GM06990 (cell line): ENCODE measurements around the gene SERPINA7.
"Not testable (repeated sequence)": the region's sequence is repeated elsewhere in the genome, so short reads cannot be mapped to it uniquely, and the experiment has no call there.

Experiments
- DNase-seq: peaks from one replicate; pipeline ENCODE4 v3.0.0-alpha.2; 2011; ENCODE audit not compliant: insufficient read length; ENCODE audit errors: extremely low read depth
- H3K27me3 ChIP-seq: replicated peaks from 2 replicates; pipeline ENCODE4 v1.6.0; 2011; ENCODE audit warnings: low read length; ENCODE audit not compliant: control insufficient read depth, insufficient read depth
- H3K36me3 ChIP-seq: 2 replicates; pipeline ENCODE4 v1.5.1; 2011; ENCODE audit warnings: low read length; ENCODE audit not compliant: control insufficient read depth, insufficient read depth
- H3K4me3 ChIP-seq: replicated peaks from 2 replicates; pipeline ENCODE4 v1.5.1; 2011; ENCODE audit warnings: low read depth, mild to moderate bottlenecking, control low read depth, low read length
- TF ChIP-seq, protein P1 (sequence below): IDR thresholded peaks from 2 replicates; pipeline ENCODE4 v1.5.1; 2011; ENCODE audit warnings: low read length, control low read depth, mild to moderate bottlenecking, inconsistent platforms; ENCODE audit not compliant: insufficient read depth, poor library complexity, severe bottlenecking

Gene SERPINA7

DNA sequence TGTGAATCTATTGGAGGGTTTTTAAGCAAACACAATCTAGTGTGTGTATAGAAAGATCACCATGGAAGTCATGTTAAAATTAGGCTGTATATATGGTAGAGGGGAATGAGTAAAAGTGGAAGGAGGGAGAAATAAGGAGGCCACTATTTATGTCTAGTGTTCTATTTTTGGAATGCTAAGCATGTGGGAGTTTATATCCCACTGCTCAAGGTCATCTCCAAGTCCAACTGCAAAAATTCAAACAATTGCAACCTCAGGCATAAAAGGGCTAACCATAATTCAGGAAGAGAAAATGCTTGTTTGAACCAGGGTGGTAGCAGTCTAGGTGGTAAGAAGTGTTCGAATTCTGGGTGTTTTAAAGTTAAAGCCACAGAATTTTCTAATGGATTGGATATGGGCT is 39.2 kb downstream of the SERPINA7 start:
- H3K4me3 ChIP-seq: no peak overlapping the region
- H3K27me3 ChIP-seq: no peaks in the 10 kb centered on the region
- no peaks in the 10 kb centered on the region for H3K36me3 ChIP-seq
- no peak for DNase-seq
- TF ChIP-seq, protein P1, sequence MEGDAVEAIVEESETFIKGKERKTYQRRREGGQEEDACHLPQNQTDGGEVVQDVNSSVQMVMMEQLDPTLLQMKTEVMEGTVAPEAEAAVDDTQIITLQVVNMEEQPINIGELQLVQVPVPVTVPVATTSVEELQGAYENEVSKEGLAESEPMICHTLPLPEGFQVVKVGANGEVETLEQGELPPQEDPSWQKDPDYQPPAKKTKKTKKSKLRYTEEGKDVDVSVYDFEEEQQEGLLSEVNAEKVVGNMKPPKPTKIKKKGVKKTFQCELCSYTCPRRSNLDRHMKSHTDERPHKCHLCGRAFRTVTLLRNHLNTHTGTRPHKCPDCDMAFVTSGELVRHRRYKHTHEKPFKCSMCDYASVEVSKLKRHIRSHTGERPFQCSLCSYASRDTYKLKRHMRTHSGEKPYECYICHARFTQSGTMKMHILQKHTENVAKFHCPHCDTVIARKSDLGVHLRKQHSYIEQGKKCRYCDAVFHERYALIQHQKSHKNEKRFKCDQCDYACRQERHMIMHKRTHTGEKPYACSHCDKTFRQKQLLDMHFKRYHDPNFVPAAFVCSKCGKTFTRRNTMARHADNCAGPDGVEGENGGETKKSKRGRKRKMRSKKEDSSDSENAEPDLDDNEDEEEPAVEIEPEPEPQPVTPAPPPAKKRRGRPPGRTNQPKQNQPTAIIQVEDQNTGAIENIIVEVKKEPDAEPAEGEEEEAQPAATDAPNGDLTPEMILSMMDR: no peak

DNA sequence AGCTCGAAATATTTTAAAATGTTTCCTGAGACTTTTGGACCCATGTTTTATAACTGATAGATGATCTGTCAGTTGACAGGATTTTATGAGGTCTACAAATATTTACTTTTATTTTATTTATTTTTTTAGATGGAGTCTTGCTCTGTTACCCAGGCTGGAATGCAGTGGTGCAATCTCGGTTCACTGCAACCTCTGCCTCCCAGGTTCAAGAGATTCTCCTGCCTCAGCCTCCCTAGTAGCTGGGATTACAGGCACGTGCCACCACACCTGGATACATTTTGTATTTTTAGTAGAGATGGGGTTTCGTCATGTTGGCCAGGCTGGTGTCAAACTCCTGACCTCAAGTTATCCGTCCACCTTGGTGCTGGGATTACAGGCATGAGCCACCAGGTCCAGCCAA is 50.0 kb downstream of the SERPINA7 start:
- H3K36me3 ChIP-seq, DNase-seq, H3K27me3 ChIP-seq, H3K4me3 ChIP-seq: not testable (repeated sequence)
